Mucosa of descending colon (tissue), 3 donors: ENCODE measurements around the gene CALML3. TPM values are rescaled to one million over a fixed set of nuclear protein-coding genes. Genes with fewer than 3 reads are reported as not detected.

Experiments
- ATAC-seq: fragments of 200-7000 bp; cut with Tn5 transposase; one replicate; pipeline ENCODE4 v1.9.1; 2020; ENCODE audit warnings: mild to moderate bottlenecking, moderate library complexity
- DNase-seq, 3 donors: peaks; one replicate each; pipeline ENCODE4 v3.0.0-alpha.2; 2020
- H3K36me3 ChIP-seq: fragments of 200-600 bp; one replicate; pipeline ENCODE4 v1.8.0; 2021; ENCODE audit warnings: low read depth, mild to moderate bottlenecking
- H3K4me1 ChIP-seq: fragments of 200-600 bp; one replicate; pipeline ENCODE4 v1.8.0; 2021; ENCODE audit warnings: low read depth, mild to moderate bottlenecking
- H3K4me3 ChIP-seq: fragments of 200-600 bp; one replicate; pipeline ENCODE4 v1.8.0; 2021; ENCODE audit warnings: mild to moderate bottlenecking
- H3K9me3 ChIP-seq: fragments of 200-600 bp; one replicate; pipeline ENCODE4 v1.8.0; 2021; ENCODE audit warnings: mild to moderate bottlenecking
- intact Hi-C, 2 donors: fragments of 100-400 bp; cut with DNase I in 1 of 2; cut with micrococcal nuclease in 1 of 2; formaldehyde crosslinking; loops; one replicate each; pipeline versions ENCODE4 v1.11.0 to v1.11.1; 2022; cut with DNase I, micrococcal nuclease
- total RNA-seq, 3 donors: library from RNA; stranded (reverse); fragmentation: NEBNext Ultra II Directional in 2 of 3; extraction: Animal tissue kit (Norgen Biotek cat#: 25700) in 2 of 3; gene quantifications; one replicate each; pipeline versions ENCODE4 v1.2.1 to v1.2.4, GENCODE V29; 2021 to 2023
- TF ChIP-seq, protein P1 (sequence below): fragments of 200-600 bp; IDR thresholded peaks from one replicate; pipeline ENCODE4 v1.8.0; 2022; ENCODE audit warnings: antibody characterized with exemption, mild to moderate bottlenecking
- donor health status: DM: no; HTN: no; CAD: no; lungs with moderate emphysema.
- donor health status: DM: no; HTN: no; CAD: no.
- donor health status: DM: no; HTN: yes; CAD: no.

The CALML3 gene
- total RNA-seq, 3 donors from 2014 or later: 0.09 to 0.17 TPM; not detected in 1

DNA sequence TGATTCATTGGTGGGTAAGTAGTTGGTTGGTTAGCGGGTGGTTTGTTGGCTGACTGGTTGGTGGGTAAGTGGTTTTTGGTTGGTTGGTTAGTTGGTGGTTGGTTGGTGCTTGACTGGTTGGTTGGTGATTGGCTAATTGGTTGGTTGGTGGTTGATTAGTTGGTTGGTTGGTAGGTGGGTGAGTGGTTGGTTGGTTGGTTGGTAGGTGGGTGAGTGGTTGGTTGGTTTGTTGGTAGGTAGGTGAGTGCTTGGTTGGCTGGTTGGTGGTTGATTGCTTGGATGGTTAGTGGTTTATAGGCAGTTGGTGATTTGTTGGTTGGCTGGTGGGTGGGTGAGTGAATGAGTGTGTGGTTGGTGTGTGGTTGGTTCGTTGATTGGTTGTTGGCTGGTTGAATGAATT, 44.2 kb downstream of the CALML3 start:
- no peaks in the 10 kb centered on the region for H3K9me3 ChIP-seq
- TF ChIP-seq, protein P1, sequence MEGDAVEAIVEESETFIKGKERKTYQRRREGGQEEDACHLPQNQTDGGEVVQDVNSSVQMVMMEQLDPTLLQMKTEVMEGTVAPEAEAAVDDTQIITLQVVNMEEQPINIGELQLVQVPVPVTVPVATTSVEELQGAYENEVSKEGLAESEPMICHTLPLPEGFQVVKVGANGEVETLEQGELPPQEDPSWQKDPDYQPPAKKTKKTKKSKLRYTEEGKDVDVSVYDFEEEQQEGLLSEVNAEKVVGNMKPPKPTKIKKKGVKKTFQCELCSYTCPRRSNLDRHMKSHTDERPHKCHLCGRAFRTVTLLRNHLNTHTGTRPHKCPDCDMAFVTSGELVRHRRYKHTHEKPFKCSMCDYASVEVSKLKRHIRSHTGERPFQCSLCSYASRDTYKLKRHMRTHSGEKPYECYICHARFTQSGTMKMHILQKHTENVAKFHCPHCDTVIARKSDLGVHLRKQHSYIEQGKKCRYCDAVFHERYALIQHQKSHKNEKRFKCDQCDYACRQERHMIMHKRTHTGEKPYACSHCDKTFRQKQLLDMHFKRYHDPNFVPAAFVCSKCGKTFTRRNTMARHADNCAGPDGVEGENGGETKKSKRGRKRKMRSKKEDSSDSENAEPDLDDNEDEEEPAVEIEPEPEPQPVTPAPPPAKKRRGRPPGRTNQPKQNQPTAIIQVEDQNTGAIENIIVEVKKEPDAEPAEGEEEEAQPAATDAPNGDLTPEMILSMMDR: no peak

DNA sequence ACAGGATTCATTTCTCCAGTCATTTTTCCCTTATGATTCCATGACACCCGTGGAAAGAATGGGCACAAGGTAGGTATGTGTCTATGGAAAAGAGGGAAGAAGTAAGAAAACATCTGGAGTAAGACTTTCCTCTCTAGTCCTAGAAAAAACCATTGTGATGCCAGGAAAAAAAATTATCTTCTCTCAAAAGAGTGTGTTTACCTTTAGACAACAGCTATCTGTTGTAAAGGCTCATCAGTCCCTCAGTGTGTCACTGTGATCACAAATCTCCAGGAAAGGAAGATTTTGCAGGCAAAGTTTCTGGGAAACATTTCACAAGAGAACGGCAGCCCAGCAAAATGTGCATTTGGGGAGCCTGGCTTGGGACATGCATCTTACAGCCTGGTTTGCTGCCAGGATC, 44.8 kb downstream of the CALML3 start:
- no peak for DNase-seq
- Histone ChIP-seq H3K4me3 (no peak overlapping the region), H3K9me3 (no peaks in the 10 kb centered on the region), H3K36me3 (no peaks in the 10 kb centered on the region), H3K4me1 (peaks cover 2% of the 10 kb centered on the region)
- TF ChIP-seq, protein P1: no peak
- intact Hi-C loops: no loop called here
- no peak for ATAC-seq

More for the DNA sequence above, 44.2 kb downstream of the CALML3 start:
- H3K4me1 ChIP-seq: no peaks in the 10 kb centered on the region
- no peak overlapping the region for H3K4me3 ChIP-seq
- no peaks in the 10 kb centered on the region for H3K36me3 ChIP-seq
- no peak for DNase-seq
- intact Hi-C loops: no loop called here
- ATAC-seq: no peak

DNA sequence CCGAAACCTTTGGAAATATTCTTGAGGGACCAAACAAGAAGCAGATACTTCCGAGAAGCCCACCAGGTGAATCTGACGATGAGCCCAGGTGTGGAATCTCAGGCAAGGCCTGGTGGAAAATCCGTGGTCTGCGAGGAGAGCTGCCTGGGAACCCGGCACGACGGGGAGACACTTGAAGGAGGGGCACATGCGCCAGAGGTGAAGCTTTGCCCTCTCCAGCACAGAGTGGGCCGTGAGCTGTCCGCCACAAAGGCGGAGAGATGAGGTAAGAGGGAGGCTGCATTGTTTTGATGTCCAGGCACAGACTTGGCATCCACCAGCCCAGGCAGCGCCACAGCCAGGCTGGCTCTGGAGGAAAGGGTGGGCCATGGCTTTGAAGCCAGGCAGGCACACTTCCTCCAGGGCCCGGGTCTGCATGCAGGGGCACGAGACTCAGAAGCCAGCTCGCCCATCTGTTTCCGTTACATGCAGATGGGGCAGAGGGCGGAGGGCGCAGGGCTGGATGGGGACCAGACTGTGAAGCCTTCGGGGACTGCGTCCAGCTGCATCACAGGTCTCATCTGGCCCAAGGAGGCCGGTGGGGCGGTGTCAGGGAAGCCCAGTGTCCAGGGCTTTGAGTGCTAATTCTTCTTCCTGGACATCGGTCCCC, 45.4 kb downstream of the CALML3 start:
- intact Hi-C loops: no loop called here
- H3K4me3 ChIP-seq: no peak overlapping the region
- DNase-seq: peak in 1 of 3 donors; percentile 23
- ATAC-seq: no peak
- H3K4me1 ChIP-seq: peaks cover 5% of the 10 kb centered on the region
- TF ChIP-seq, protein P1: no peak
- H3K36me3 ChIP-seq: no peaks in the 10 kb centered on the region
- no peaks in the 10 kb centered on the region for H3K9me3 ChIP-seq

DNA sequence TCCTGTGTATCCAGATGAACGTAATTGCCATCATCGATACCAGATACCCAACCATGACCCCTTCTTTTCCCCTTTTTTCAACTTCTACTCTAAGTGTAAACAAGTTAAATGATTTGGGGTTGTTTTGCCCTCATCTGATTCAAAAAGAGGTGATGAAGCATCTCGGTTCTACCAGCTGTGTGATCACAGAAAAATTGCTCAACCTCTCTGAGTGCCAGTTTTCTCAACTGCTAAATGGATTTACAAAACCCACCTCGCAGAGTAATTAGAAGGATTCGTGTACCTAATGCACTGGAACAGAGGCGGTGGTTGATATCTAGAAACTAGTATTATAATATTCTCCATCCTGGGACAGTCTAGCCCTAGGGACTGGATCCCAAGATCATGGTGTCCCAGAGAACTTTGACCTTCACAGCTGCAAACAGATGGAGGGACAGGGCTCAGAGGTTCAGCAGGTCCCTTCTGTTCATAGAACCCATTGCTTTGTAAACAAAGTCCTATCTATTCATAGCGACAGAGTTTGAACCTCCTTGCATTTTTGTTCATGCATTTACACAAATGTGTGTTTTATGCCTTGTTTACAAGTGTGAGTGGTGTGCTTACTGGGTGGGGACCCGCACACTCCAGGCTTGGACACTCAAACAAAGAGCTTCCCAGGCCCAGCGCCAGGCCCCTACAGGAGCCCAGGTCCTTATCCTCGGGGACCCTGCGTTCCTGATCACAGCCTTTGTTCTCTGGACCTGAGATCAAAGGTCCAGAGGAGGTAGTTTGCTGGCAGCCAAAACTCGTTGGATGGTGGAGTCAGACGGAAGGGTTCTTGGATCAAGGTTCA, 46.4 kb downstream of the CALML3 start:
- DNase-seq (peak in 1 of 3 donors; percentile 24), ATAC-seq (no peak)
- H3K36me3 ChIP-seq: no peaks in the 10 kb centered on the region
- peaks cover 5% of the 10 kb centered on the region for H3K4me1 ChIP-seq
- H3K9me3 ChIP-seq: no peaks in the 10 kb centered on the region
- TF ChIP-seq, protein P1: no peak
- intact Hi-C loops: no loop called here
- no peak overlapping the region for H3K4me3 ChIP-seq

DNA sequence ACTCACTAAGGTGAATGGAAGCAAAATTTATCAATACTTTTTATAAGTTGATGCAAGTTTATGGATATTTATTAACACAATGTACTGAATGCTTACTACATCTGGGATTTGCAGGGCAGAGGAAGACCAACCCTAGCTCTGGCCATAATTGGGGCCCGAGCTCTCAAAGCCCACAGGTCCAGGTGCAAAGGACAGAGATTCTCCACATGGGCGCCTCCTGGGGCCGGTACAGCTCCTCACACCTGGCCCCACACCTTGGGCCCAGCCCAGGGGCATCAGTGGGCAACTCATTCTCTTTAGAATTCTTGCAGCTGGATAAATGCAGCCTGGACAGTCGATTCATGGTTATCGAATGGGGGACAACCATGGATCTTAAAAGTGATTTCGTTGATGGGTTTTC, 47.1 kb downstream of the CALML3 start:
- intact Hi-C loops: no loop called here
- Histone ChIP-seq H3K36me3 (no peaks in the 10 kb centered on the region), H3K4me1 (peaks cover 5% of the 10 kb centered on the region), H3K4me3 (no peak overlapping the region), H3K9me3 (no peaks in the 10 kb centered on the region)
- DNase-seq: peak in 1 of 3 donors; percentile 4
- TF ChIP-seq, protein P1: no peak
- ATAC-seq: no peak
